ENCODE measurements around the gene SIRT7. TPM values are rescaled to one million over a fixed set of nuclear protein-coding genes. Genes with fewer than 3 reads are reported as not detected.

SIRT7 gene
- total RNA-seq, 1 donor from 2014 or later, result 3.7 TPM

GRCh38 chr17:81941484-81942166, 23.6 kb upstream of the SIRT7 start:
- Histone ChIP-seq H3K4me3 (ENCODE audit: low read length in 3 of 3) (peak overlapping the region; percentile 88 to 90 (median 89)), H3K9me3 (ENCODE audit: control insufficient read depth in 3 of 3, low read length in 3 of 3) (no peaks in the 10 kb centered on the region), H3K9ac (ENCODE audit: low read depth in 1 of 3, low read length in 3 of 3) (peak overlapping the region; percentile 96 to 100 (median 99)), H3K27me3 (ENCODE audit: control insufficient read depth in 3 of 3, insufficient read depth in 3 of 3, low read length in 3 of 3) (peaks cover 0 to 6% (median 0%) of the 10 kb centered on the region in 3 donors), H3K4me1 (ENCODE audit: control insufficient read depth in 3 of 3, insufficient read depth in 3 of 3, low read length in 3 of 3) (peaks cover 32 to 51% (median 37%) of the 10 kb centered on the region in 3 donors), H3K36me3 (ENCODE audit: control insufficient read depth in 3 of 3, insufficient read depth in 3 of 3, low read length in 3 of 3) (peaks cover 0 to 17% (median 0%) of the 10 kb centered on the region in 3 donors), H3K27ac (ENCODE audit: low read depth, low read length) (peak overlapping the region; percentile 100)

GRCh38 chr17:81940538-81941483, 22.8 kb upstream of the SIRT7 start:
- peak overlapping the region; percentile 88 to 90 (median 89) for H3K4me3 ChIP-seq (ENCODE audit: low read length in 3 of 3)
- peaks cover 0 to 6% (median 0%) of the 10 kb centered on the region in 3 donors for H3K27me3 ChIP-seq (ENCODE audit: control insufficient read depth in 3 of 3, insufficient read depth in 3 of 3, low read length in 3 of 3)
- peaks cover 34 to 54% (median 41%) of the 10 kb centered on the region in 3 donors for H3K4me1 ChIP-seq (ENCODE audit: control insufficient read depth in 3 of 3, insufficient read depth in 3 of 3, low read length in 3 of 3)
- H3K9me3 ChIP-seq (ENCODE audit: control insufficient read depth in 3 of 3, low read length in 3 of 3), result no peaks in the 10 kb centered on the region
- H3K9ac ChIP-seq (ENCODE audit: low read depth in 1 of 3, low read length in 3 of 3), result peak overlapping the region; percentile 96 to 100 (median 99)
- H3K36me3 ChIP-seq (ENCODE audit: control insufficient read depth in 3 of 3, insufficient read depth in 3 of 3, low read length in 3 of 3), result peaks cover 0 to 17% (median 0%) of the 10 kb centered on the region in 3 donors
- peak overlapping the region; percentile 100 for H3K27ac ChIP-seq (ENCODE audit: low read depth, low read length)

- Histone ChIP-seq H3K9me3 (ENCODE audit: control insufficient read depth in 3 of 3, low read length in 3 of 3) (no peaks in the 10 kb centered on the region), H3K4me3 (ENCODE audit: low read length in 3 of 3) (peak overlapping the region; percentile 88 to 90 (median 89)), H3K4me1 (ENCODE audit: control insufficient read depth in 3 of 3, insufficient read depth in 3 of 3, low read length in 3 of 3) (peaks cover 34 to 54% (median 41%) of the 10 kb centered on the region in 3 donors), H3K36me3 (ENCODE audit: control insufficient read depth in 3 of 3, insufficient read depth in 3 of 3, low read length in 3 of 3) (peaks cover 0 to 17% (median 0%) of the 10 kb centered on the region in 3 donors), H3K27me3 (ENCODE audit: control insufficient read depth in 3 of 3, insufficient read depth in 3 of 3, low read length in 3 of 3) (peaks cover 0 to 6% (median 0%) of the 10 kb centered on the region in 3 donors), H3K9ac (ENCODE audit: low read depth in 1 of 3, low read length in 3 of 3) (peak overlapping the region; percentile 96 to 100 (median 99)), H3K27ac (ENCODE audit: low read depth, low read length) (peak overlapping the region; percentile 100)
These were observed 22.0 kb upstream of the SIRT7 start for GRCh38 chr17:81939881-81940385.

GRCh38 chr17:81939218-81939617, 21.2 kb upstream of the SIRT7 start:
- Histone ChIP-seq H3K9ac (ENCODE audit: low read depth in 1 of 3, low read length in 3 of 3) (peak overlapping the region; percentile 96 to 100 (median 99)), H3K27ac (ENCODE audit: low read depth, low read length) (peak overlapping the region; percentile 100), H3K36me3 (ENCODE audit: control insufficient read depth in 3 of 3, insufficient read depth in 3 of 3, low read length in 3 of 3) (peaks cover 0 to 17% (median 0%) of the 10 kb centered on the region in 3 donors), H3K4me1 (ENCODE audit: control insufficient read depth in 3 of 3, insufficient read depth in 3 of 3, low read length in 3 of 3) (peaks cover 31 to 54% (median 41%) of the 10 kb centered on the region in 3 donors), H3K9me3 (ENCODE audit: control insufficient read depth in 3 of 3, low read length in 3 of 3) (no peaks in the 10 kb centered on the region), H3K4me3 (ENCODE audit: low read length in 3 of 3) (peak overlapping the region; percentile 88 to 90 (median 89)), H3K27me3 (ENCODE audit: control insufficient read depth in 3 of 3, insufficient read depth in 3 of 3, low read length in 3 of 3) (peaks cover 0 to 6% (median 0%) of the 10 kb centered on the region in 3 donors)

- H3K4me1 ChIP-seq (ENCODE audit: control insufficient read depth in 3 of 3, insufficient read depth in 3 of 3, low read length in 3 of 3), result peaks cover 29 to 41% (median 37%) of the 10 kb centered on the region in 3 donors
- H3K9ac ChIP-seq (ENCODE audit: low read depth in 1 of 3, low read length in 3 of 3), result no peak overlapping the region
- H3K9me3 ChIP-seq (ENCODE audit: control insufficient read depth in 3 of 3, low read length in 3 of 3), result no peaks in the 10 kb centered on the region
- no peak overlapping the region for H3K4me3 ChIP-seq (ENCODE audit: low read length in 3 of 3)
- H3K27ac ChIP-seq (ENCODE audit: low read depth, low read length), result no peak overlapping the region
- H3K36me3 ChIP-seq (ENCODE audit: control insufficient read depth in 3 of 3, insufficient read depth in 3 of 3, low read length in 3 of 3), result peaks cover 0 to 21% (median 0%) of the 10 kb centered on the region in 3 donors
- peaks cover 0 to 3% (median 3%) of the 10 kb centered on the region in 3 donors for H3K27me3 ChIP-seq (ENCODE audit: control insufficient read depth in 3 of 3, insufficient read depth in 3 of 3, low read length in 3 of 3)
These were observed 17.7 kb upstream of the SIRT7 start for GRCh38 chr17:81935709-81936084.

- no peaks in the 10 kb centered on the region for H3K9me3 ChIP-seq (ENCODE audit: control insufficient read depth in 3 of 3, low read length in 3 of 3)
- peaks cover 0 to 3% (median 3%) of the 10 kb centered on the region in 3 donors for H3K27me3 ChIP-seq (ENCODE audit: control insufficient read depth in 3 of 3, insufficient read depth in 3 of 3, low read length in 3 of 3)
- H3K9ac ChIP-seq (ENCODE audit: low read depth in 1 of 3, low read length in 3 of 3), result no peak overlapping the region
- H3K27ac ChIP-seq (ENCODE audit: low read depth, low read length), result no peak overlapping the region
- peaks cover 29 to 34% (median 32%) of the 10 kb centered on the region in 3 donors for H3K4me1 ChIP-seq (ENCODE audit: control insufficient read depth in 3 of 3, insufficient read depth in 3 of 3, low read length in 3 of 3)
- peaks cover 0 to 17% (median 0%) of the 10 kb centered on the region in 3 donors for H3K36me3 ChIP-seq (ENCODE audit: control insufficient read depth in 3 of 3, insufficient read depth in 3 of 3, low read length in 3 of 3)
- no peak overlapping the region for H3K4me3 ChIP-seq (ENCODE audit: low read length in 3 of 3)
These were observed 17.1 kb upstream of the SIRT7 start for GRCh38 chr17:81934850-81935708.

GRCh38 chr17:81934098-81934757, 16.3 kb upstream of the SIRT7 start:
- peaks cover 0 to 10% (median 0%) of the 10 kb centered on the region in 3 donors for H3K36me3 ChIP-seq (ENCODE audit: control insufficient read depth in 3 of 3, insufficient read depth in 3 of 3, low read length in 3 of 3)
- peaks cover 0 to 3% (median 3%) of the 10 kb centered on the region in 3 donors for H3K27me3 ChIP-seq (ENCODE audit: control insufficient read depth in 3 of 3, insufficient read depth in 3 of 3, low read length in 3 of 3)
- H3K9me3 ChIP-seq (ENCODE audit: control insufficient read depth in 3 of 3, low read length in 3 of 3), result no peaks in the 10 kb centered on the region
- no peak overlapping the region for H3K4me3 ChIP-seq (ENCODE audit: low read length in 3 of 3)
- H3K4me1 ChIP-seq (ENCODE audit: control insufficient read depth in 3 of 3, insufficient read depth in 3 of 3, low read length in 3 of 3), result peaks cover 24 to 26% (median 24%) of the 10 kb centered on the region in 3 donors
- no peak overlapping the region for H3K9ac ChIP-seq (ENCODE audit: low read depth in 1 of 3, low read length in 3 of 3)
- H3K27ac ChIP-seq (ENCODE audit: low read depth, low read length), result no peak overlapping the region

- peaks cover 0 to 7% (median 3%) of the 10 kb centered on the region in 3 donors for H3K27me3 ChIP-seq (ENCODE audit: control insufficient read depth in 3 of 3, insufficient read depth in 3 of 3, low read length in 3 of 3)
- H3K27ac ChIP-seq (ENCODE audit: low read depth, low read length), result no peak overlapping the region
- no peak overlapping the region for H3K9ac ChIP-seq (ENCODE audit: low read depth in 1 of 3, low read length in 3 of 3)
- H3K4me1 ChIP-seq (ENCODE audit: control insufficient read depth in 3 of 3, insufficient read depth in 3 of 3, low read length in 3 of 3), result peaks cover 18 to 22% (median 18%) of the 10 kb centered on the region in 3 donors
- H3K4me3 ChIP-seq (ENCODE audit: low read length in 3 of 3), result no peak overlapping the region
- H3K9me3 ChIP-seq (ENCODE audit: control insufficient read depth in 3 of 3, low read length in 3 of 3), result no peaks in the 10 kb centered on the region
- H3K36me3 ChIP-seq (ENCODE audit: control insufficient read depth in 3 of 3, insufficient read depth in 3 of 3, low read length in 3 of 3), result peaks cover 0 to 3% (median 0%) of the 10 kb centered on the region in 3 donors
These were observed 15.3 kb upstream of the SIRT7 start for GRCh38 chr17:81933178-81933699.

All from skeletal muscle tissue (tissue), 4 donors.